Calu3 (cell line): ENCODE measurements around the gene CAPN10. TPM values are rescaled to one million over a fixed set of nuclear protein-coding genes. Genes with fewer than 3 reads are reported as not detected.
A peak's percentile ranks its signal among the peaks of the same experiment; 100 is the strongest.

ENCODE experiments used
- BruUV-seq: library from RNA; stranded (reverse); fragments of 400-500 nt; replicated peaks from 2 replicates; lab custom pipeline; 2021; lab: Mats Ljungman, UMichigan
- CTCF ChIA-PET: fragments of 300-600 bp; sonication (Branson Sonifier 250); formaldehyde crosslinking; loops from one replicate; lab custom pipeline; 2022; ENCODE audit warnings: antibody characterized with exemption; lab: Charles Lee
- DNase-seq: peaks from one replicate; pipeline ENCODE4 v3.0.0; 2022
- H3K27ac Mint-ChIP-seq: one replicate; pipeline ENCODE4 v1.8.0; 2022; ENCODE audit warnings: mixed read lengths; ENCODE audit not compliant: unreplicated experiment
- H3K27me3 Mint-ChIP-seq: one replicate; pipeline ENCODE4 v1.8.0; 2022; ENCODE audit warnings: mixed read lengths; ENCODE audit not compliant: unreplicated experiment
- H3K36me3 Mint-ChIP-seq: one replicate; pipeline ENCODE4 v1.8.0; 2022; ENCODE audit warnings: mild to moderate bottlenecking, moderate library complexity, mixed read lengths; ENCODE audit not compliant: insufficient read depth, unreplicated experiment
- H3K4me1 Mint-ChIP-seq: one replicate; pipeline ENCODE4 v1.8.0; 2022; ENCODE audit warnings: mild to moderate bottlenecking, low read depth, mixed read lengths; ENCODE audit not compliant: unreplicated experiment
- H3K4me3 Mint-ChIP-seq: one replicate; pipeline ENCODE4 v1.8.0; 2022; ENCODE audit warnings: mild to moderate bottlenecking, low read depth, moderate library complexity, mixed read lengths; ENCODE audit not compliant: unreplicated experiment
- H3K9me3 Mint-ChIP-seq: one replicate; pipeline ENCODE4 v1.8.0; 2022; ENCODE audit warnings: low read depth, mixed read lengths; ENCODE audit not compliant: unreplicated experiment
- CTCF ChIP-seq: fragments of 200-600 bp; IDR thresholded peaks from one replicate; pipeline ENCODE4 v1.8.0; 2022; ENCODE audit warnings: antibody characterized with exemption; ENCODE audit not compliant: unreplicated experiment
- intact Hi-C: fragments of 100-400 bp; cut with micrococcal nuclease; formaldehyde crosslinking; loops from one replicate; pipeline ENCODE4 v1.10.0; 2022; ENCODE audit not compliant: unreplicated experiment
- total RNA-seq: library from RNA; stranded (reverse); gene quantifications from 2 replicates; pipeline ENCODE4 v1.2.3, GENCODE V29; 2022

The CAPN10 gene
- total RNA-seq, 1 experiment from 2014 or later, result 49.3 TPM

- TF ChIP-seq CTCF, result no peak
- H3K27me3 Mint-ChIP-seq, result peaks cover 64% of the 10 kb centered on the region
- no peaks in the 10 kb centered on the region for H3K36me3 Mint-ChIP-seq
- no peak overlapping the region for H3K27ac Mint-ChIP-seq
- no TSS peak for BruUV-seq
- no peaks in the 10 kb centered on the region for H3K4me1 Mint-ChIP-seq
- intact Hi-C loops, result no loop called here
- no peak for DNase-seq
- CTCF ChIA-PET, result no interaction called here
- no peaks in the 10 kb centered on the region for H3K9me3 Mint-ChIP-seq
- no peak overlapping the region for H3K4me3 Mint-ChIP-seq
These were observed 53.0 kb downstream of the CAPN10 start for GRCh38 chr2:240639566-240639965.

DNA sequence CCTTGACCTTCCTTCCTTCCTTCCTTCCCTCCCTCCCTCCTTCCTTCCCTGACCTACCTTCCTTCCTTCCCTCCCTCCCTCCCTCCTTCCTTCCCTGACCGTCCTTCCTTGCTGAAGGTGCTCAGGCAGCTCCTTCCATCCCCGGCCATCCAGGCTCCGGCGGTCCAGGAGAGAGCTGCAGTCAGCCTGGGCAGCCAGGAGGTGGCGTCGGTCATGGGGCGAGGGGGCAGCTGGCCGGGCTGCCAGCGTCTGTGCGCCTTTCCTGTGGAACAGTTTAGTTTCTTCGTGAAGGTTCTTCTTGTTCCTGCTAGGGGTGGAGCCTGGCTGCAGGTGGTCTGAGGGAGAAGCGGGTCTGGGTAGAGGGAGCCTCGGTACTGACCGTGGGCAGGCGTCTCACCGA lies 54.4 kb downstream of the CAPN10 start:
- no peak overlapping the region for H3K4me3 Mint-ChIP-seq
- peak; percentile 61 for TF ChIP-seq CTCF
- intact Hi-C loops, result no loop called here
- no peaks in the 10 kb centered on the region for H3K9me3 Mint-ChIP-seq
- no peaks in the 10 kb centered on the region for H3K36me3 Mint-ChIP-seq
- no TSS peak for BruUV-seq
- peaks cover 78% of the 10 kb centered on the region for H3K27me3 Mint-ChIP-seq
- no peaks in the 10 kb centered on the region for H3K4me1 Mint-ChIP-seq
- DNase-seq, result peak; percentile 83
- H3K27ac Mint-ChIP-seq, result no peak overlapping the region
- CTCF ChIA-PET, result interaction anchor here (0.6 to 1.0 kb wide), 5 partner anchors 10 to 199 kb away, joined by 3 to 15 read pairs (median 6); no protein-coding TSS in a partner anchor

DNA sequence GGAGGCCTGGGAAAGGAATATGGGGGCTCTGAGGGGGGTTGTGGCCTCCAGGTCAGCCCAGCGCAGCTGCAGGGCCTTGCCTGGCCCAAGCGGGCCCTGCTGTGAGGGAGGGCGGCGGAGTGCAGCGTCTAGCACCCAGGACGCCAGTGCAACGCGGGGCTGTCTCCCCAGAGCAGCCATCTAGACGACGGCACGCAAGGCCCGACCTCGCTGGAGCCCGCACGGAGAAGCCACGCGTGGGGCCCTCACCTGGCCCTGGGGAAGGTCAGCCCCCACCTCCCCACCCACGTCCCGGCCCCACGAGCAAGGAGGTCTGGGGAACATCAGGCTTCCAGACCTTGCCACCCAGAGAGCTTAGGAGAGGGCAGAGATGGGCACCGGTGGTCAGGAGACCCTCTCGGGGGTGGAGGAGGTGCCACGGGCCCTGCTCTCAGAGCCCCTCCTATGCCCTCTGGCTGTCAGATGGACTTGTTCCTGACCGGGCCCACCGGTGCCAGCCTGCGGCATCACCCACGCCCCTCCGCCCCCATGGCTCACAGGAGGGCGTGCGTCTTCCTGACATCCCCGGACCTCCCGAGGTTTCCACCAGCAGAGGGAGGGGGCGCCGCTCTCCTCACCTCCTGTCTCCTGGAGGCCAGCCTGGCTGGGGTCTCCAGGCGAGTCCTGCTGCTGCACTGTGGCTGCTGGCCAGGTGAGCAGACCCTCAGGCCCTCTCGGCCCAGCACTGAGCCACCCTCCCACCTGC lies 55.7 kb downstream of the CAPN10 start:
- Mint-ChIP-seq H3K36me3 (no peaks in the 10 kb centered on the region), H3K9me3 (no peaks in the 10 kb centered on the region), H3K4me3 (no peak overlapping the region), H3K27ac (no peak overlapping the region), H3K27me3 (peaks cover 90% of the 10 kb centered on the region), H3K4me1 (no peaks in the 10 kb centered on the region)
- intact Hi-C loops, result no loop called here
- no TSS peak for BruUV-seq
- no peak for DNase-seq
- no peak for TF ChIP-seq CTCF
- CTCF ChIA-PET, result no interaction called here

- Mint-ChIP-seq H3K27ac (no peak overlapping the region), H3K4me1 (no peaks in the 10 kb centered on the region), H3K27me3 (peaks cover 90% of the 10 kb centered on the region), H3K36me3 (no peaks in the 10 kb centered on the region), H3K9me3 (no peaks in the 10 kb centered on the region), H3K4me3 (no peak overlapping the region)
- CTCF ChIA-PET, result no interaction called here
- no peak for TF ChIP-seq CTCF
- no peak for DNase-seq
- BruUV-seq, result no TSS peak
- intact Hi-C loops, result no loop called here
These were observed 56.2 kb downstream of the CAPN10 start for GRCh38 chr2:240642806-240643092.
